ENCODE results near the gene RNF217. TPM values are rescaled to one million over a fixed set of nuclear protein-coding genes. Genes with fewer than 3 reads are reported as not detected.

The RNF217 gene
- total and polyA plus RNA-seq, 7 donors: 2.3 to 22.5 (median 11.5) TPM

- WGBS, 3 donors: 18 to 32% (median 22%) methylated on average over 8 of the region's 8 CpGs
Measured at GRCh38 chr6:125002406-125002741, 40.1 kb downstream of the RNF217 start.

GRCh38 chr6:125003070-125003469, 40.8 kb downstream of the RNF217 start:
- H3K27me3 ChIP-seq (ENCODE audit: insufficient read depth in 3 of 3, low read length in 2 of 3): no peaks in the 10 kb centered on the region
- H3K27ac ChIP-seq: no peak overlapping the region
- intact Hi-C loops (cut with DNase I): no loop called here
- H3K4me3 ChIP-seq: no peak overlapping the region
- TF ChIP-seq CTCF (IDR thresholded peaks at IDR 0.05): no peak
- WGBS, 3 donors: 57 to 68% (median 64%) methylated on average over 2 of the region's 2 CpGs
- no peak for ATAC-seq
- H3K9me3 ChIP-seq: no peaks in the 10 kb centered on the region
- peaks cover 43% of the 10 kb centered on the region for H3K4me1 ChIP-seq
- DNase-seq: no peak
- H3K36me3 ChIP-seq (ENCODE audit: insufficient read depth in 1 of 2, low read depth in 1 of 2): no peaks in the 10 kb centered on the region

More at GRCh38 chr6:125002406-125002741, 40.1 kb downstream of the RNF217 start:
- Histone ChIP-seq H3K4me3 (peak overlapping the region; percentile 54), H3K36me3 (ENCODE audit: insufficient read depth in 1 of 2, low read depth in 1 of 2) (no peaks in the 10 kb centered on the region), H3K27me3 (ENCODE audit: insufficient read depth in 3 of 3, low read length in 2 of 3) (no peaks in the 10 kb centered on the region), H3K9me3 (no peaks in the 10 kb centered on the region), H3K4me1 (peaks cover 45% of the 10 kb centered on the region), H3K27ac (peak overlapping the region; percentile 54)
- ATAC-seq (no peak), DNase-seq (no peak)
- TF ChIP-seq CTCF (IDR thresholded peaks at IDR 0.05): no peak
- intact Hi-C loops (cut with DNase I): no loop called here

GRCh38 chr6:125004198-125004597, 42.0 kb downstream of the RNF217 start:
- TF ChIP-seq CTCF (IDR thresholded peaks at IDR 0.05): no peak
- ATAC-seq (peak; percentile 49 to 72 (median 62)), DNase-seq (no peak)
- H3K4me3 ChIP-seq: no peak overlapping the region
- 95 to 100% (median 97%) methylated on average over 1 of the region's 1 CpG for WGBS, 3 donors
- H3K9me3 ChIP-seq: no peaks in the 10 kb centered on the region
- H3K4me1 ChIP-seq: peaks cover 42% of the 10 kb centered on the region
- H3K27ac ChIP-seq: no peak overlapping the region
- intact Hi-C loops (cut with DNase I): no loop called here
- no peaks in the 10 kb centered on the region for H3K27me3 ChIP-seq (ENCODE audit: insufficient read depth in 3 of 3, low read length in 2 of 3)
- no peaks in the 10 kb centered on the region for H3K36me3 ChIP-seq (ENCODE audit: insufficient read depth in 1 of 2, low read depth in 1 of 2)

GRCh38 chr6:125004797-125005595, 42.8 kb downstream of the RNF217 start:
- Histone ChIP-seq H3K36me3 (ENCODE audit: insufficient read depth in 1 of 2, low read depth in 1 of 2) (no peaks in the 10 kb centered on the region), H3K4me1 (peaks cover 44% of the 10 kb centered on the region), H3K4me3 (no peak overlapping the region), H3K9me3 (no peaks in the 10 kb centered on the region), H3K27ac (no peak overlapping the region), H3K27me3 (ENCODE audit: insufficient read depth in 3 of 3, low read length in 2 of 3) (no peaks in the 10 kb centered on the region)
- ATAC-seq (no peak), DNase-seq (no peak)
- WGBS, 3 donors: 79 to 98% (median 94%) methylated on average over 2 of the region's 2 CpGs
- TF ChIP-seq CTCF (IDR thresholded peaks at IDR 0.05): no peak
- intact Hi-C loops (cut with DNase I): no loop called here
